Brain pericyte (primary cell): ENCODE measurements around the gene FABP6.
"Not testable (repeated sequence)": the region's sequence is repeated elsewhere in the genome, so short reads cannot be mapped to it uniquely, and the experiment has no call there.

ENCODE experiments used
- DNase-seq: peaks from one replicate; pipeline ENCODE4 v3.0.0-alpha.2; 2012; ENCODE audit warnings: low read depth, low spot score

FABP6 gene

GRCh38 chr5:160229190-160229742 lies at the start of gene FABP6:
Gene FABP6, plus strand, starts transcription at chr5:160229506. Its CDS starts 52 bp downstream, at chr5:160229558.
- no peak for DNase-seq

GRCh38 chr5:160180931-160181330 lies 48.4 kb upstream of the FABP6 start:
- no peak for DNase-seq

- no peak for DNase-seq
Observed at GRCh38 chr5:160181965-160182622, 47.2 kb upstream of the FABP6 start.

- DNase-seq = no peak
Observed at GRCh38 chr5:160183075-160183474, 46.2 kb upstream of the FABP6 start.

GRCh38 chr5:160185626-160186360 lies 43.5 kb upstream of the FABP6 start:
- DNase-seq = no peak

- DNase-seq = no peak
Observed at GRCh38 chr5:160186480-160186879, 42.8 kb upstream of the FABP6 start.

- DNase-seq = no peak
Observed at GRCh38 chr5:160187091-160187490, 42.2 kb upstream of the FABP6 start.

GRCh38 chr5:160188141-160189015 lies 40.9 kb upstream of the FABP6 start:
- DNase-seq = no peak

GRCh38 chr5:160192424-160192823 lies 36.9 kb upstream of the FABP6 start:
- DNase-seq = no peak

GRCh38 chr5:160193076-160193475 lies 36.2 kb upstream of the FABP6 start:
- not testable (repeated sequence) for DNase-seq

GRCh38 chr5:160193790-160194189 lies 35.5 kb upstream of the FABP6 start:
- not testable (repeated sequence) for DNase-seq

GRCh38 chr5:160197341-160198144 lies 31.8 kb upstream of the FABP6 start:
- no peak for DNase-seq

- no peak for DNase-seq
Observed at GRCh38 chr5:160198146-160198545, 31.2 kb upstream of the FABP6 start.

GRCh38 chr5:160198841-160199409 lies 30.4 kb upstream of the FABP6 start:
- no peak for DNase-seq

- DNase-seq = no peak
Observed at GRCh38 chr5:160199410-160199911, 29.8 kb upstream of the FABP6 start.

GRCh38 chr5:160207061-160207460 lies 22.2 kb upstream of the FABP6 start:
- no peak for DNase-seq

- DNase-seq = no peak
Observed at GRCh38 chr5:160209917-160210316, 19.4 kb upstream of the FABP6 start.

GRCh38 chr5:160210606-160211005 lies 18.7 kb upstream of the FABP6 start:
- no peak for DNase-seq

- no peak for DNase-seq
Observed at GRCh38 chr5:160211352-160211751, 18.0 kb upstream of the FABP6 start.

- no peak for DNase-seq
Observed at GRCh38 chr5:160213537-160213936, 15.8 kb upstream of the FABP6 start.

- no peak for DNase-seq
Observed at GRCh38 chr5:160219356-160219755, 9.9 kb upstream of the FABP6 start.
